Eye (tissue), 1 donor: ENCODE measurements around the gene RPL27A.

Source experiments
- DNase-seq: peaks from one replicate; pipeline ENCODE4 v3.0.0-alpha.2; 2015

The RPL27A gene

DNA sequence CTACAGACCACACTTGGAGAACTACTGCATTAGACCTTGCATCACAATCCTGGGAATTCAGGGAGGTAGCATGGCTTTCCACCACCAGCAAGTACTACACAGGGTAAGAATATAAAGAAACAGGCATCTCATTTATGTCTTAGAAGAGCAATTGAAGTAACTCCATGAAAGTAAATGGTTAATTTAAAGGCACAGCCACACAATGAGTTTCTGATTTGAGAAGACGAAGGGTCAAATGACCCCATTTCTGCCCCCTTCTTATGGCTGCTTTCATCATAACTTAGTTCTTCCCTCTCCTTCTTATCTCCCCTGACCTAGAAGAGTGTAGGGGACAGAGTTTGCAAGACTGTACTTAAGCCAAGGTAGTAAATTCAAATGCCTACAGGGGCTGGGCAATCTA is 6.1 kb upstream of the RPL27A start:
- DNase-seq = no peak

DNA sequence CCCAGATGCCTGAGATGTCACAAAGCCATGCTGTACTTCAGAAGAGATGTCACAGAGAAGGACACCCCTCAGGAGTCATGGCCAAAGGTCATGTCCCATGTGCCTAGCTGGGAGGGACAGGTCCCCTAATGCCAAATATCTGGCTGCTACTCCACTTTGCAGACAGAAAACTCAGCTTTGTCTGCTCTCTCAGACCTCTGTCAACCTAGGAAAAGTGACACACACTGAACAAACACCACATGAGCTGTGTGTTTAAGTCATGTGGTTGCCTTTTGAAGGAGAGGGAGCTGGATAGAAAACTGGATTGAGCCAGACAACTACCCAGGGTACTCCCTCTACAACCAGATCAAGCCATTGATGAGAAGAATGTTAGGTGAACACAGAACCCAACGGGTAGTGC is 3.6 kb upstream of the RPL27A start:
- DNase-seq = no peak

DNA sequence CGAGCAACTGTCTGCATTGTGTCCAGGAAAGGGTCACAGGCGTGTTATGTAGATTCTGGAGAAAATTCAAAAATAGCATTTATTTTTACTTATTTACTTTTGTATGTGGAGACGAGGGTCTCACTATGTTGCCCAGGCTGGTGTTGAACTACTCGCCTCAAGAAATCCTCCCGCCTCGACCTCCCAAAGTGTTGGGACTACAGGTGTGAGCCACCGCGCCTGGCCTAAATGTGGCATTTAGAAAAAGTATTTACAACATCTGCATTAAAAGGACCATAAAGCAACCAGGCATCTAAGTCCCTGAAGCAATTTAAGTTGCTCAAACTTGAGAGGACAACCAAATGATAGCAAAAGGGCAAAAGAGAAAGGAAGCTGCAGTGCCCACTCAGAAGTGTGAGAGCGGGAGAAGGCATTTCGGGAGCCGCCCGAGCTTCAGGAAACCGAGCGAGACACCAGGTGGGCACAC is 722 bp upstream of the RPL27A start:
- no peak for DNase-seq

DNA sequence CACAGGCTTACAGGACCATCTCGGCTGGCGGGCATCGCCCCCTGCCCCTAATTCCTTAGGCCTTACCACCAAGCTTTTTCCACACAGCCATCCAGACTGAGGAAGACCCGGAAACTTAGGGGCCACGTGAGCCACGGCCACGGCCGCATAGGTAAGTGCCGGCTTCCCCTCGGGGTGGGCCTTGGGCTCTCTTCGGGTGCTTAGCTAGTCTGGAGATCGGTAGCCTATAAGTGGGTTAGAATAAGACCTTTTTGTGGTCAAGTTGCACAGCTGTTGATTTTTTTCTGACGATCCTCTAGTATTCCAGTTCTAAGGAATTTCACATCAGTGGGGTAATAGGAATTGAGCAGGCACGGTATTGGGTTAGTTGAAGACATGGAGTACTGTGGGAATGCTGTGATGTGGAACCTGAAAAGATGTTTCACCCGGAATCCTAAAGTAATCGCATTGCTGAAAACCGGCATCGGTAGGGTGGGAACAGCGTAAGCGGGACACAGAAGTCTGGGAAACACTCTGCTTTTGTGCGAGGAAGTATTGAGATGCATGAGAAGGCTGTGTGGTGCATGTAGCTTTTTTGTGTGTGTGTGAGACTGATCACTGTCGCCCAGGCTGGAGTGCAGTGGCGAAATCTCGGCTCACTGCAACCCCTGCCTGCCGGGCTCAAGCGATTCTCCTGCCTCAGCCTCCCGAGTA is 669 bp downstream of the RPL27A start:
- no peak for DNase-seq

DNA sequence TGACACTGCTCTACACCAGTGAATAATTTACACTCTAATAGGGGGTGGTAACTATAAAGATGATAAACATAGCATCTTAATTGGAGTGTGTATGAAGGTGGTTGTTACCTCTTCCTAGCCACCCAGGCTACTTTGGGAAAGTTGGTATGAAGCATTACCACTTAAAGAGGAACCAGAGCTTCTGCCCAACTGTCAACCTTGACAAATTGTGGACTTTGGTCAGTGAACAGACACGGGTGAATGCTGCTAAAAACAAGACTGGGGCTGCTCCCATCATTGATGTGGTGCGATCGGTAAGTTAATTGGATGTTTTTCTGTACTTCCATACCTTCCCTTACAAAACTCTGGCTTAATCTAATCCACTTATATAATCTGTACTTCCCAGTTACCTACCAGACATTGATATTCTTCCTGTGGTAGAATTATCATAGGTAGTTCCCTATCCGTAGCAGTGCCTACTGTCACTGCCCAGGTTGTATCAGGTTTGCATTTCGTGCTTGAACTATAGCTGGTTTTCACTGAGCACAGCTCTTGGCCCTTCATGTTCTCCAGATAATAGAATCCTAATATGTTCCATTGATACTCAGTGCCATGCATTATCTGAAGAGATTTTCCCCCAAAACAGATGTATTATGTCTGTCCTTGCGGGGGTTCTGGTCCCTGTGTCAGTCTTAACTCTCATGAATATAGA is 2.2 kb downstream of the RPL27A start:
- DNase-seq = no peak

DNA sequence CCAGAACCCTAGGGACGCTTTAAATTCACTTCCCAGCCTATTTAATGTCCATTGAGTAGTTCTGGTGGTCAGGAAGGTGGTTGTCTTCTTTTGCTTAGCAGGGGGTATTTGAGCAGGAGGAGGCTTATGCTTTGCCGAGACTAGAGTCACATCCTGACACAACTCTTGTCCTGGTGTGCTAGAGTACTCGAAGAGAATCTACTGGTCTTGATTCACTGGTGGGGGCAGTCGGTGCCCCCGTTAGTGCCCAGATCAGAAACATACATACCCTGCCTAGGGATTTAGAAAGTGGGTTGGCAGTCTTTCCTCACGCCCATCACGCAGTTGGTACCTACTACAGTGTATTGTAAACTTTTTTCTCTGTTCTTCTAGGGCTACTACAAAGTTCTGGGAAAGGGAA is 2.7 kb downstream of the RPL27A start:
- no peak for DNase-seq

DNA sequence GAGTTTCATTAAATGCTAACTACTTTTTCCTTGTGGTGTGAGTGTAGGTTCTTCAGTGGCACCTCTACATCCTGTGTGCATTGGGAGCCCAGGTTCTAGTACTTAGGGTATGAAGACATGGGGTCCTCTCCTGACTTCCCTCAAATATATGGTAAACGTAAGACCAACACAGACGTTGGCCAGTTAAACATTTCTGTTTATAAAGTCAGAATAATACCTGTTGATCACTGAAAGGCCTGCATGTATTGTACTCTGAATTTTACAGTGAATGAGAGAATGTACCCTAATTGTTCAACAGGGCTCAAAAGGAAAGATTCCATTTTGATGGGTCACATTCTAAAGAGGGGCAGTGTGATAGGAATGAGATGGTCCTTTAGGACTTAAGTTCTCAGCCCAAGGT is 3.2 kb downstream of the RPL27A start:
- no peak for DNase-seq

DNA sequence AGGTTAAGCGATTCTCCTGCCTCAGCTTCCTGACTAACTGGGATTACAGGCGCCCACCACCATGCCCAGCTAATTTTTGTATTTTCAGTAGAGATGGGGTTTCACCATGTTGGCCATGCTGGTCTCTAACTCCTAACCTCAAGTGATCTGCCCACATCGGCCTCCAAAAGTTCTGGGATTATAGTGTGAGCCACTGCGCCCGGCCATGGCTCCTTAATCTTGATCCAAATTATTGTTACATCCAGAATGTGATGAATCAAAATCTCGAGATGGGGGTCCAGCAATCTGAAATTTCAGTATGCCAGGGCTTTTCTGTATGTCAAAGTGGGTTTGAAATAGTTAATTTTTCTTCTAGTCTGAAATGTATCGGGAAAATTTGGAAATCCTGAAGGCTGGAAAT is 3.7 kb downstream of the RPL27A start:
- no peak for DNase-seq

DNA sequence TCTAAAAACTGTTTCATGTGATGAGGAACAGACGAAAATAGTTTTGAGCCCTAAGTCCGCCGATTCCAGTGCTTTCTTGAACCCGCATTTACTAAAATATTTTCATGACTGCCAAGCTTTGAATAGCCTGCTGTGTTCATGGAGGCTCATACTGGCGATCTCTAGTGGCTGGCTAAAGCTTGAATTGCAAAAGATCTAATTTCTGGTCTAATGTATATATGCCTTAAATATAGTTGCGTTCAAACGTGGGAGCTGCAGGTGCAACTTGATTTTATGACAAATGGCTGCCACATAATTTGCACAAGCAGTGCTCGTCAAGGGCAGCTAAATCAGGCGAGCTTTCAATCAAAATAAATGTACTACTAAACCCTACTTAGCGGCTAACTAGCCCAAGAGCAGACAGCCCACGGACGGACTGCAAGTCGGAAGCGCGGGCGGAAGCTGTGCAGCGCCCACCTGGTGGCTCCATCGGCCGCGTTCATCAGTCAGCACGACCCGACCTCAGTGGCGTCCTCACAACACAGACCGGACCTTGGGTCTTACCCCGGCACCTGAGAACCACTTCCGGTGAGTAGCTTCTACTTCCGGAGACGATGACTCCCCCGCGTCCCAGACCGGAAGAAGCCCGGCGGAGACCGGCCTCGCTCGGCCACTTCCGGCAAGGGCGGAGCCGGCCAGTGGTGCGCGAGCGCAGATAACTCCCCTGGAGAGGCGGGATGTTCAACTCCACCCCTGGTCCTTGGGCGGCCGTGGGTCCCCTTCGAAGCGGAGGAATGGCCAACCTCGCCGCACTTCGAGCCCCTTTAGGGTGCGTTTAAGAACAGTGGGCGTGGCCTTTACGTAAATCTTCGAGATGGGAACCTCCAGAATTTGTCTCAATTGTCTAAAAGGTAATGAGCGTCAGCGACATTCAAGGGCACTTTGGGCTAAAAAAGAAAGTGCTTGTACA is 6.1 kb downstream of the RPL27A start:
- peak; percentile 98 for DNase-seq

DNA sequence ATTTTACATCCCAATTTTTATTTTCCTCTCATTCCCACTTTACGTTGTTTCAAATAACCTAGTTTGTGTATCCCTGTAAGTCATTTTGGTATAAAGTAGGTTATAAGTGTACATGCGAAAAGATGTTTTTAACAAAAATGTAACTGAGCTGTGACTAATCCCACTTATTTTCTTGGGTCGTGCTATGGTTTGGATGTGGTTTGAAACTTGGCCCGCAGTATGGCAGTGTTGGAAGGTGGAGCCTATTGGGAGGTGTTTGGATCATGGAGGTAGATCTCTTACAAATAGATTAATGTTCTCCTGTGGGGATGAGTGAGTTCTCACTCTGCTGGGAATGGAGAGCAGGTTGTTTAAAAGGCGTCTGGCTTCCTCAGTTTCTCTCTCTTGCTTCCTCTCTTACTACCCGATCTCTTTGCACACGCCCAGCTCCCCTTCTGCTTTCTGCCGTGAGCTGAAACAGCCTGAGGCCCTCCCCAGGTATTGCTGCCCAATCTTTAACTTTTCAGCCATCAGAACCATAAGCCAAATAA is 7.2 kb downstream of the RPL27A start:
- no peak for DNase-seq

DNA sequence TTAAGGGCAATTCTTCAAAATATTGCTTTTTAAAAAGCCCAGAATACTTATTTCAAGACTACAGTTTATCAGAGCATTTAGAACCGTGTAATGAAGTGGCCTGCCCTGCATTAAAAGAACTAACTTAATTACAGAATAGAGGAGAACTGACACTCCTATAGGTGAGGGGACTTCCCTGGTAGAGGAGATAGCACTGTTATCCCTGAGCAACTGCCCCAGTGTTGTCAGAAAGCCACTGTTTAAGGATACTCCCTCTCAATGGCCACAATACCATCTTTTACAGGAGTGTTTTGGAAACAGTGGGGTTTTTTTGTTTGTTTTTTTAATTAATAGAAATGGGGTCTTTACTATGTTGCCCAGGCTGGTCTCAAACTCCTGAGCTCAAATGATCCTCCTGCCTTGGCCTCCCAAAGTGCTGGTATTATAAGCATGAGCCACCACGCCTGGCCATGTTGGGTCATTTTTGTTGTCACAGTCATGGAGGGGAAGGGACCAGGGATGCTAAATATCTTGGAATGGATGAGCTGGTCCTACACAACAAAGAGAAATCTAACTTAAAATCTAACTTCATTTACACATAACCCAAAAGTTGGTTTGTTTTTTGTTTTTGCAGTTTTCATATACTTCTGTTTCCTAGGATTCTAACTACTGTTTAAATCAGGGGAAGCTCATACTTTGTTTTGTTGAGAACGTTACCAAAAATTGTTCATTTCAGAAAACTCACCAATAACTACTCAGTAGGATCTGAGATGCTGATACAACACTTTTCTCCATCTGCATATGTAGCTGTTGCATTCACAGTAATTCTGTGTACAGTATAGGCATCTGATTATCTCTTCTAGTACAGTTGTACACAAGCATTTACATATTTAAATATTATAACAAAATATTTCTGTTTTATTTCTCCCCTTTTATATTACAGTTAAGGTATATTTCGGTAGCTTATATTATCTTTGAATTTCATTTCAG is 8.1 kb downstream of the RPL27A start:
- DNase-seq = no peak

DNA sequence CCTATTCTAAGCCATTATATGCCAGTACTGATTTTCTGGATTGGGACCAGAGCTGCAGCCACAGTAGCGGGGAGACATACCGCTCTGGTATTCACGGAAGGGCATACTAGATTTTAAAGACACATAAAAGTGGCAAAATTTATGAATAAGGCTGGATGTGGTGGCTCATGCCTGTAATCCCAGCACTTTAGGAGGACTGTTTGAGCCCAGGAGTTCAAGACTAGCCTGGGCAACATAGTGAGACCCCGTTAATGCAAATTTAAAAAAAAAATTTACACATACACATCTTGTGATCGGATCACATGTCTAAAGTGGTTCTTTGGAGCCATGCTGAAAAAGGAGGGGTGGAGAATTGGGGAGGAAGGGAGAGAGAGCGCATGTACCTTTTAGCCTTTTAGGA is 9.0 kb downstream of the RPL27A start:
- DNase-seq = no peak

DNA sequence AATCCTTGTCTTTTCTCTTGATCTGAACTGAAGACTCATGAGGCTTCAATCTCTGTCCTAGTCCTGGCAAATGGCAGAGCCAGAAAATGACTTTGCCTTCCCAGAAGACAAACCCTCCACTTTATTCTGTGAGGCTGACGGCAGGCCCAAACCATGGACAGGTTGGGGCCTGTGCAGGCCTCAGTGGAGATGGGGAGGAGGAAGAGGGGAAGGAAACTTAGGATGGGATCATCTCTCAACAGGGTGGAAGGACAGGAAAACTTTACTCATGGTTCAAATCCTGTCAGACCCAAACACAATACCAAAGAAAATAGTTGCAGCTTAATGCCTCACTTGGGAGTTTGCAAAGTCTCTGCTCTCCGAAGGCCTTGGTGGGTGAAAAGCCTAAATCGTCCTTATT is 9.8 kb downstream of the RPL27A start:
- DNase-seq = no peak

DNA sequence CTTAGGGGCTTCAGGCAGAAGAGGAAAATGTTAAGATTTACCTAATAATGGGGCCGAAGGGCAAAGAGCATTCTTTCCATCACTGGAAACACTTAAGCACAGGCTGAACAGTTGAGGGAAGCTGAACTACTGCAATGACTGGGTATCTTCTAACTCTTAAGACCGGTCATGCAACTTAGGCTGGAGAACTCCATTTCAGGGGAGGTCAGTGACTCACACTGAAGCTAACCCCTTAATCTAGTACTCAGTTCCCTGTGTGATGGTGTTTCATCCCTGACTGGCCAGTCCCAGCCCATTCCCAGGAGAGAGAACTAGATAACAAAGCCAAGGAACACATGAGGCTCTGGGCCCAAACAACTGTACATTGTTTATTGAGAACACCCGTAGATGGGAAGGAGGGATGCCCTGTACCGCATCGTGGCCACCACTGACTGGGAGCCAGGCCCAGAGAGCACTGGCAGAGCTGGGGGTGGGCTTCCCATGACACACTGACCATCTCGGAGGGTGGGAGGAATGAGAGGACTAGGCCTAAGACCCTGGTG is 10.5 kb downstream of the RPL27A start:
- DNase-seq = no peak

DNA sequence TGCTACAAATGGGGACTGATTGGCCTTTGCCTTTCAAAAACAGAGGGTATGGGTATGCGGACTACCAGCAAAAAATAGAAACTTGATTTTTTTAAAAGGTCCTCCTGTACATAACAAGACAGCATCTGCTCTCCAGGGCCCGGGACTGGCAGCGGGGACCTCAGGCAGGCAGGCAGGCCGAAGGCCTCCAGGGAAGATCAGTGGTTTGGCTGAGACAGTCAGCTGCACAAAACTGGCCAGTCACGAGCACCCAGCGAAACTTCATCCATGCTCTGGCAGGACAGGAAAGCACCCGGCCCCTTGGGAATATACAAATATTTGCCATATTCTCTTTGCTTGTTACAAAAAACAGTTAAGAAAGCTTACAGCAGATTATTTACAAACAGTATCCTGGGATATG is 11.0 kb downstream of the RPL27A start:
- no peak for DNase-seq

DNA sequence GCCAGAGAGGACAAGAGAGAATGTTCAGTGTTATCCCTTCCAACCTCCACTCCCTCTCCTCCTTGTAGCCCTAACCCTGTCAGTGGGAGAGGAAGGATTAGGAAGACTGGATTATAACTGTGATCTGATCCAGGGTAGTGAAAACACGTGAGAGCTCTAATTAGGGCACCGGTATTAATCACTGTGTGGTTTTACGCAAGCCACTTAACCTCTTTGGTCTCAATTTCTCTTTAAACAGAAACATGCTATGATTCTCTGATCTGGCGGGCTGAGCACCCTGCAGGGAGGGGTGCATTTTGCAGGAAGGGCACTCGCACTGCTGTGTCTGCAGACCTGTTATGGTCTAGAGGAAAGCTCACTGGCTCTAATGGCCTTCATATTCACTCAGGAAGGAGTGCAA is 11.5 kb downstream of the RPL27A start:
- DNase-seq = no peak

DNA sequence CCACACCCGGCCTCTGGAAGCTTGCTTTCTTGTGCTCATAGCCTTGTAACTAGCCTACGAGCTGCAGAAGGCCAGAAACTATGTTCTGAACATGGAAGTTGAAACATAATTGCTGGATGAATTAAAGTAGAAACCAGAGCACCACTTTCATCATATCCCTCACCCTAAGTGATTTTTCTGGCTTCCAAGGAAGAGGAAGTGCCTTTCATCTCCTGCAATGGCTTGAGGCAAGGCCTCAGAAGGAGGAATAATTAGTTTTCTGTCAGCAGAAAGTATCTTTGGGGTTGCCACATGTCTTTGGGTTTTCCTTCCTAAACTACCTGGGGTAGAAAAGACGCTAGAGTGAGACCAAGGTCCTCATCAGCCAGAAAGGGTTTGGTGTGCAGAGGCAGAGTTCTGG is 14.5 kb downstream of the RPL27A start:
- no peak for DNase-seq

DNA sequence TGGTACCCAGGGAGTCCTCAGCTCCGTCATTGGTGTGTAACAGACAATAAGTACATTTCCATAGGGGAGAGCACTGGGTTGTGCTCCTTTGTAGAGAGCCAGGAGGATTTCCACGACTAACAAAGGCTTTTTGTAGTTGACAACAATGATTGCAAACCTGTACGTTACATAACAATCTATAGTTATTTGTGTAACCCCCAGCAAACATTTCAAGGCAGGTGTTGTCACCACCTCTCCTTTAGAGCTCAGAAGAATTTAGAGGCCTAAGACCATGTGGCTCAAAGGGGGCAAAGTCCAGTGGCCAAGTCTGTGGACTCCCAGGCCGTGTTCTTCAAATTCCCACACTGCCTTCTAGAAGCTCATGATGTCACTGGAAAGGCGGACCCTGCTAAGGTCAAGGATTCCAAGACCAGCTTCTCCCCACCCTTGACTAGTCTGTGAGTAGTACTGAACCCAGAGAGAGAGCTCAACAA is 15.8 kb downstream of the RPL27A start:
- DNase-seq = no peak

DNA sequence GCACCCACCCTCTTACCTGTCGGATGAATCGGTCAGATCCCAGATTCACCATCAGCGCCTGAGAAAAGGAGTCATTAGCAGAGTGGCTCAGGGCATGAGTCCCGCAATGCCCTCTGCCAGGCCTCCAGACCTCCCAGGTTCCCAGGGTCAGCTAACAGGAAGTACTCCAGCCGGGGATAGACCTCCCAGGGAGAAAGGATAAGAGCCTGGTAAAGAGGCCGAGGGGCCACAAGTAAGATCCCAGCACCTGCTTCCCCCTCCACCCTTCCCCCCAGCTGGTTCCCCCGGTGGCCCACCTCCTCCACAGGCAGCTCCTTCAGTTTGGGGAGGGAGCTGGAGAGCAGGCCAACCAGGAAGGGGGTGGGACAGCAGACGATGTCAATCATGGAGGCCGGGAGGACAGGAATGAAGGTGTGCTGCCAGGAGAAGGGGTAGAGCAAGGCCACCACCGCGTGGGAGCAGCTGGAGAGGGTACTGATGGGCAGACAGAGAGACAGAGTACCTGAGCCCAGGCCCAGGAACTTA is 16.4 kb downstream of the RPL27A start:
- no peak for DNase-seq

DNA sequence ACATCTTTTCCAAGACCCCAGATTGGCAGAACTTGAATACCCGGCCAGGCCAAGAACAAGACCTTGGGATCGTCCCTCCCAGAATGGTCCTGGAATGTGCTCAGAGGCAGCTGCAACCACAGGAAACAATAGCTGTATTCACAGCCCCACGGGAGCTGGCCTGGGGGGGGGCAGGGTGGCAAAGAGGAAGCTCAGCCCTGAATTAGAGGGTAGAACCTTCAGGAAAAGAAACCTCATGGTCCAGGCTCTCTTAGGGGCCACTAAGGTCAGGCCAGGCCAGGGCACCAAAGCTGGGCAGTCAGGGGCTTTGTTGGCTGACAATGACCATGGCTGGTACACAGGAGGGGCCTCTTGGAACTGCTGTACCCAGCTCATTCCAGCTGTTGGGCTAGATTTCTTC is 17.3 kb downstream of the RPL27A start:
- no peak for DNase-seq

DNA sequence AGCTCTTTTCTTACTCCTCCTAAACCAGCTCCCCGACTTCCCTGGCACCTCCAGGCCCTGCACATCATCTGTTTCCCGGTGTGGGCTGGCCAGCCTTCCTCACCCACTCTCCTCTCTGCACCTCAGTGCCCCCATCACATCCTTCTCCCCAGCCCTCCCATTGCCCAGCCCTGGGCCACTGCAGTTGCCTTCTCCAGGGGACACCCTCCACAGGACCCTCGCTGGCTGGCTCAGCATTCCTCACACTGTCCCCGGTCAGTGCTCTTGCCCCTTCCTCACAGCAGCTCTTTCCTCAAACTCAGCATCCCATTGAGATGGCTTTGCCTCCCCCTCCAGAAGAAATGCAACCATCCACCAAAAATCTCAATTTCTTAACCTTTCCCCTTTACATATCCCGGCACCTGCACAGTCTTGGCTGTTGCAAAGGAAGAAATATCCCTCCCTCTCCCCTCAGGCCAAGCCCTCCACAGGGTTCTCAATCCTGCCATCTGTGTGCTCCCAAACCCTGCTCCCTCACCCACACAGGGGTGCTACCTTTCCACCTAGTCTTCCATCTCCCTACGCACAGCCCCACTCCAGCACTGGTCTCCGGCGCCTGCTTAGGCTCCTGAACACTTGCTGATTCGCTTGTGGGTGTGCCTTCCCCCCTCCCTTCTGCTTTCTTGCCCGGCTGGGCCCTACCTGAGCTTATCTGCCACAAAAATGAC is 19.5 kb downstream of the RPL27A start:
- no peak for DNase-seq
